DMS 273 (cell line): ENCODE measurements around the gene SERAC1.
A peak's percentile ranks its signal among the peaks of the same experiment; 100 is the strongest.

Source experiments
- DNase-seq: peaks from one replicate; lab custom pipeline; 2025; ENCODE audit not compliant: unreplicated experiment; lab: John Stamatoyannopoulos, UW

SERAC1 gene

DNA sequence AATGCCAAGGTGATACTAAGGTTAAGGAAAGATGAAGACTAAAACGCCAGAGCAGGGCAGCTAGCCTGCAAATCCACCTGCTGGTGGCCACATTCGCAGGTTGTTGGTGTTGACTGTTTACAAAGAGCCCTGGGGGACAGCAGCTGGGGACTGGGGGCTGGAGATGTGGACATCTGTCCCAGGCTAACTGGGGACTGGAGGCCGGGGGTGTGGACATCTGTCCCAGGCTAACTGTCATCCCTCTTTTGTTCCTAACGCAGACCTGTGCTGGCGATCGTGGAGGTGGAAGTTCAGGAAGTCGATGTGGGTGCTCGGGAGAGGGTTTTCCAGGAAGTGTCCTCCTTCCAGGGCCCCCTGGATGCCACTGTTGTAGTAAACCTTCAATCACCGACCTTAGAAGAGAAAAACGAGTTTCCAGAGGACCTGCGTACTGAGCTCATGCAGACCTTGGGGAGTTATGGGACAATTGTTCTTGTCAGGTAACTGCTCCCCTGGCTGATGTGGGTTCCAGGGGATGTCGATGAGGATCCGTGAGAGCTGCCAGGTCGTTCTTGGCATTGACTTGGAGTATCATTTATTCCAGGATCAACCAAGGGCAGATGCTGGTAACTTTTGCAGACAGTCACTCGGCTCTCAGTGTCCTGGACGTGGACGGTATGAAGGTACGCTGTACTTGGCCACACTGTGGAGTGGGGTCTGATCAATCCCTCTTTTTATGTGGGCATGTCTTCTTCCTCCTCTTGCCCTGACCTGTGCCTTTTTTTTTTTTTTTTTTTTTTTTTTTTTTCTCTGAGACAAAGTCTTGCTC lies 87.0 kb downstream of the SERAC1 start:
- no peak for DNase-seq

DNA sequence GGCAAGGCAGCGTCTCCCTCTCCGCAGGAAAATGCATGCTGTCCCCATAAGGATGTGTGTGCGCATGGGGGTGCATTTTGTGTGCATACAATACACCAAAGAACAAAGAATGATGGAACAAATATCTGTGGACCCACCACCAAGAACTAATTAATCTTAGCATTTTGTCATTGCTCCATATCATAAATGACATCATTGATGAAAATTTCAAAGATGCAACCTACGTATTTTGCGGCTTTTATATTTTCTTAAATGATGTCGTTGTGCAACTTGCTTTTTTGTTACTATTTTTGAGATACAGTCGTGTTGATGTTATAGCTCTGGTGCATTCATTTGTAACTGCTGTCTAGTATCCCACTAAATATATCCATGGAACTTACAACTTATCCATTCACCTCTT lies 89.7 kb downstream of the SERAC1 start:
- DNase-seq = no peak

DNA sequence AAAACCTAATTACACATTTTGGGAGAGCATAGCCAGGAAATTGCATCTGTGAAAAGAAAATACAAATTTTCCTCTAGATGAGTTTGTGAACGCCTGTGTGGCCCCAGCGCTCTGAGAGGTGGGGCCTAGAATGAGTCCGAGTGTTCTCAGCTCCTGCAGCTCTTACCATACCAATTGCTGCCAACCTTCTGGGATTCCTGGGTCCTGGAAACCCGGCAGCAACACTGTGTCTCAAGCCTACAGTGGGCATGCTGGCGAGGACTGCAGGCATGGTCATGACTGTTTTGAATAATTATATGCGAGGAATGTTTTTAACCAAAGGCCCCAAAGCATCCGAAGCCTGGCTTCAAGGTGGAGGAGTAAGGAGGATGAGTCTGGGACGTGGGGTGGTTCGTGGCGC lies 90.4 kb downstream of the SERAC1 start:
- DNase-seq = no peak

DNA sequence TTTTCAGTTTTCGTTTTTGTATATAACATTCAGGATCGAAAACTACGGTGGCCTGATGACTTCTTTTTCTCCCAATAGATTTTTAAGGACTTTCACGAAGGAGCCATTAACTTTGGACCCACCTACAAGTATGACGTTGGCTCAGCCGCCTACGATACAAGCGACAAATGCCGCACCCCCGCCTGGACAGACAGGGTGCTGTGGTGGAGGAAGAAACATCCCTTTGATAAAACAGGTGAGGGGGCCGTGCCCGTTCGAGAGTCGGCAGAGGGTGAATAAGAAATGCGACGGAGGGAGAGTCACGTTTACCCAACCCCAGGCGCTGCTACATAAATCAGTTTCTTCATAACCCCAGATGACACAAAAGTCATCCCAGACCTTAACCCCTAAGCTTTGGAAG lies 91.5 kb downstream of the SERAC1 start:
- no peak for DNase-seq

DNA sequence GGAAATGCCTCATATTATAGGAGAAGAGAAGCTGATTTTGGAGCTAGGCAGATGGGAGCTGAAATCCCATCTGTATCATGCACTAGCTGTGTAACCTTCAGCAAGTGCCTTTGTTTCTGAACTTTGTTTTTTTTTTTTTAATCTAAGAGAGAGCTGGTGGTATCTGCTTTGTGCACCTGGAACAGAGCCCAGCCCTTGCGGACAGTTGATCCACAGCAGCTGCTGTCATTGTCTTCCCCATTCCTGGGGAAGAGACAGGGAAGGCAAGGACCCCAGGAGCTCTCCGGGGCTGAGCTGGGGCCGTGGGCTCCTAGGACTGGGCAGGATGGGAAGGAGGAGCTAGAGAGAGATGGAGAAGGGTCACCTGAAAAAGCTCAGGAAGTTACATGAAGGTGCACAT lies 94.3 kb downstream of the SERAC1 start:
- DNase-seq = no peak

DNA sequence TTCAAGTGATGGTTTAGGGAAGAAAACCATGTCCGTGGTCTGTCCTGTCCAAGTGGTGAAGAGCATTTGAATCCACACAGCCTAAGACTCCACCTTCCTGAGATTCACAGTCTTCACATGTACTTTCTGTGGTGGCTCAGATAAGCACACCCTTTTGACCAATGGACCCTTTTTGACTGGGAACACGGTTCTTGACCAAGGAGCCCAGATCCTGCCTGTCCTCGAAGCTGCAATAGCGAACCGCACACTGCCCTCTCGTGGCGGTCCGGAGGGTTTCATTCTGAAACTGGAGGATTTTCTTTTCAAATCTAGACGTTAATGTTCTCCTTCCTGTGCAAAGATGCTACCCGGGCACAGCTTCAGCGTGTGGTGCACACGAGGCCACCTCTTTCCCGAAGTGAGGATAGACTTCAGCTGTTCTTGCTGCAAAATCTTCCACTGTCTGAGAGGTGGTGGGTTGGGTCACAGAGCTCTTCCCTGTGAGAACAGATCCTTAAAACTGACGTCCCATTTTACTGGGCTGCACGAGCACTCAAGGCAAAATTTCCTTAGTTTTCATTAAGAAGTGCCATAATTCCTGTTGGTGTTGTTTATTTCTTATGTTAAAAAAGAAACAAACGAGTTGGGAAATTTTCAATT lies 95.9 kb downstream of the SERAC1 start:
- DNase-seq = peak; percentile 74

DNA sequence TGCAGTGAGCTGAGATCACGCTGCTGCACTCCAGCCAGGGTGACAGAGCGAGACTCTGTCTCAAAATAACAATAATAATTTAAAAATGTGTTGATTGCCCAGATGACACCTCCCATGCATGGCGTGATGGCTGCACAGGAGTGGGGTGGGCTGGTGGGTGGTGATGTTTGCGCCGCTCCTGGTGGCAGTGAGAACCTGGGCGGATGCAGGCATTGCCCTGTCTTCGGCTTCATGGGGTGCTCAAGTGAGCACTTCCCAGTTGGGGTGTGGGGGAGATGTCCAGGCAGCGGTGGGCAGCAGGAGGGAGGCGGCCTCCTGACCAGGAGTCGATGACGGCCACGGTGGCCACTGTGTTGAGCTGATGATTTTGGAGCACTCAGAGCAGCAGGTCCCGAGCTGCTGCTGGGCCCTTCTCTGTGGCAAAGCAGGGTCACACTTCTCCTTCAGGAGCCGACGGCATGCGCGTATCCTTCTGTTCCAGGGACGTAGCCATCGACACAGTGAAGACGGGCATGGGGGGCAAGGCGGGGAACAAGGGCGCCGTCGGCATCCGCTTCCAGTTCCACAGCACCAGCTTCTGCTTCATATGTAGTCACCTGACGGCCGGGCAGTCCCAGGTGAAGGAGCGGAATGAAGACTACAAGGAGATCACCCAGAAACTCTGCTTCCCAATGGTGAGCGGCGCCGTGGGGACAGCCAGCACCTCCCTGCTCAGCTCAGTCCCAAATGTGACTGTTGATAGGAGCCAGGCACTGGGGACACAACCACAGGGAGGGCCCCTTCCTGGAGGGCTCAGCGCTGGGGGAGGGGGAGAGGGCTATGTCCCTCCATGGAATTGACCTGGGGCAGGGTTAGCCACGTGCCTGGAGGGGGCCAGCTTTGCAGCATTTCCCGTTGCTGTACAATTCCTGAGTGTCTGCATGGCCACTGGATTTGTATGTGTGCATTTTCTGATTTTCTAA lies 96.7 kb downstream of the SERAC1 start:
- no peak for DNase-seq

DNA sequence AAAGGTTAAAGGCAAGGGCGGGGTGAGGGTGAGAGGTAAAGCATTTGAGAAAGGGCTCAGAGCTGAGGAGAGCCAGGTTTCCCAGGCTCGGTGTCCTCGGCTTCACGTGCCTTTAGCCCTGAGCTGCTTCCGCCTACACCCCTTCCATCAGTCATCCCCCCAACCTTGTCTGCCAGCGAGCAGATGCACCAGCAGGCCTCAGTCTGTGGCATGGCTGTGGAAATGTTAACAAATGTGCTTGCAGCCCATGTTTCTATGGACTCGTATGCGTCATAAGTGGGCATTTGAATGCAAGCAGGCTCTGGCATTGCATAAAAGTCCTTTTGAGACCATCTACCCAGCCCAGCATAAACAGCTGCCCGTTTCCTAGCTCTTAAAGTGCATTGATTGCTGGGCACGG lies 97.5 kb downstream of the SERAC1 start:
- DNase-seq = no peak

DNA sequence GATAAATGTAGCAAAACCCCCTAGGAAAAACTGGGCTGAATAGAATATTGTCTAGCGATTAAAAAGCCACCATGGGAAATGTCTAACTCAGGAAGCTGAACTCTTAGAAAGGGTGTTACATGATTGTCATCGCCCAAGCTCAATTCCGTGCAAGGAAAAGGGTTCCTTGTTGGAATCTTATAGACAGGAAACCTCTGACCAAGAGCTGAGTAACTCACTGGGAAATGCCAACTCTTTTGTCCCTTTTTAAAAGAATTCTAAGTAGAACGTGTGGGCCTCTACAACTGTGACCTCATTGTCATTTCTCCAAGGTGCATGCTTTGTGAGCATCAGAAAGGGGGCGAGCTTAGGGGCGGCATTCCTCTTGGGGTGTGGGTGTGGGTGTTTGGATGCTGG lies 98.3 kb downstream of the SERAC1 start:
- no peak for DNase-seq

DNA sequence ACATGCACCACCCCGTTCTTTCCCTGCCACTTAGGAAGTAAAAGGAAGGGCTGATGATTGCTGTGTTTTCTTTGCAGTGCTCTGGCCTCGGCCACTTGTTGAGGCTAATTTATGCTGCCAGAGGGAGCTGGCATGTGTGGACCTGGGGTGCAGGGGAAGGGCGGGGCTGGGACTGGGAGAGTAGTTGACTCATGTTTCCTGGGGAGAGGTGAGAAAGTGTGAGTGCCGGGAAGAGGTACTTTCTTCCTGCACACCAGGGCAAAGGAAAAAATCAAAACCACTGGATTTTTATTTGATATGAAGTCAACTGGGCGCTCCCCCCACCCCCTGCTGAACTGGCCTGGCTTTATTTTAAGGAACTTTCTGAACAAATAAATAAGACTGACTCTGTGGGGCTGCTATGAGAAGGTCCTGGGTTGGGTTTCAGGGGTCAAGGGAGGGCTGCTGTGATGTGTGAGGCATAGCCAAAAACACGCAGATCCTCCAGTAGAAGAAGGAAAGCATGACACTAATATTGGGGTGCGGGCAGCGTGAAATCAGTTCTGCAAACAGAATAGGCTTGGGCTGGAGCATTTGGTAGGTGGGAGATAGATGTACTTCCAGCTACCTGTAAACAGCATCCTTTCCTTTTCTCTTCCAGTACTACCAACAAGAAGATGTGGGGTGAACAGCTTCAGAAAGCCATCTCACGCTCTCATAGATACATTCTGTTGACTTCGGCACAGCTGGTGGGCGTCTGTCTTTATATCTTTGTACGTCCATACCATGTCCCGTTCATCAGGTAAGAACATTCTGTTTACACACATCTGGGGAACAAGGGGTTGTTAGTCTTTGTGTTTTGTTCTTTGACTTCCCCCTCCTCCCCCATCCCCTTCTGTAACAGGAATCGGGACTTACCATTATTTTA lies 98.9 kb downstream of the SERAC1 start:
- DNase-seq = peak; percentile 56

DNA sequence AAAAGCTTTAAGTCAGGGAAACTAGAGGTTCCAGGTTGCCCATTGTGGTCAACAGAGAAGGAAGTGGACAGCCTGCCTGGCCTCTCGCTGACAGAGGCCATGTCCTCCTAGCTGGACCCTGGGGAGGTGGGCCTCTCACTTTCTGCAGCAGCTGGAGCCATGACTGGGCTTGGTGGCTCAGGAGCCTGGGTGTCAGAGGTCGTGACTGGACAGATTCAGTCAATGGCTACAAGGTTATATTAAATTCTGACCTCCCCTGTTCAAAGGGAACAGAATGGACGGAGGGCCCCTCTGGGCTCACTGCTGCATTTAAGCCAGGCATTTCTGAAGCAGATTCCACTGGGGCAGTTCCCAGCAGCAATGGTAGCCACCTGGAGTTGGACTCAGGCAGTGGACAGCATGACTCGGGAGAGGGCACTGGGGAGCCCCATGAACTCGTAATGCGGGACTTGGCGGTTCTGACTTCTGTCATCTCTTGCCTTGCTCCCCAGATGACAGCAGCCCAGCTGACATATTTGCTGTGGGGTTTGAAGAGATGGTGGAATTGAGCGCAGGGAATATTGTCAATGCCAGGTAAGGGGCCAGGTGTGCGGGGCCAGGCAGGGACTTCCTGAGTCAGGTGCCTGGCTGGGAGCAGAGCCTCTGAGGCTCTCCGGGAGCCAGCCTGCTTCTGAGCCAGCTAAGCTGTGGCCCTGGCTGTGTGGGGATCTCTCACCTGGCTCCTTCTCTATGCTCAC lies 99.7 kb downstream of the SERAC1 start:
- no peak for DNase-seq

DNA sequence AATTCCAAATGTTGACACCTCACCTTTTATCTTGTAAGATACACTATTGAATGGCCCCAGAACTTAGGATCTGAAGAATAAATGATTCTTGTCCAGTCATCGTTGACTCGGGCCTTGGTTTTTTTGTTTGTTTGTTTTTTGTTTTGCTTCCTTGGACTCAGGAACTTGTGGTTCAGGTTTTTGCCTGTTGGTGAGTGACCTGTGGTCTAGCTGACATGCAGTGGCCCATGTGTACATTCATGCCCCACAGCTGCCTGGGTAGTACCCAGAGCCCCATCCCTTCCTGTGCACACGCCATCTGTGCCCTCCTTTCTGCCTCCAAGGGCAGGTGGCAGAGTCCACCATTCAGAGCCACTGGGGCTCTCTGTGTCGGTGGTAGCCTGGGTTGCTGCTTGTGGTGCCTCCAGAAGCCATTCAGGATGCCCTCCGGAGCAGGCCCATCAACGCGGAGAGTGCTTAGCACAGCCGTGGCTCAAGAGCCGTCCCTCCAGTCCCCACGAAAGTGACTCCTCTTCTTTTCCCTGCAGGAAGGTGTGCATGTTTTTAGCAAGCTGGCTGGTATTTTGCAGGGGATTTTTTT lies 100.5 kb downstream of the SERAC1 start:
- DNase-seq = no peak

DNA sequence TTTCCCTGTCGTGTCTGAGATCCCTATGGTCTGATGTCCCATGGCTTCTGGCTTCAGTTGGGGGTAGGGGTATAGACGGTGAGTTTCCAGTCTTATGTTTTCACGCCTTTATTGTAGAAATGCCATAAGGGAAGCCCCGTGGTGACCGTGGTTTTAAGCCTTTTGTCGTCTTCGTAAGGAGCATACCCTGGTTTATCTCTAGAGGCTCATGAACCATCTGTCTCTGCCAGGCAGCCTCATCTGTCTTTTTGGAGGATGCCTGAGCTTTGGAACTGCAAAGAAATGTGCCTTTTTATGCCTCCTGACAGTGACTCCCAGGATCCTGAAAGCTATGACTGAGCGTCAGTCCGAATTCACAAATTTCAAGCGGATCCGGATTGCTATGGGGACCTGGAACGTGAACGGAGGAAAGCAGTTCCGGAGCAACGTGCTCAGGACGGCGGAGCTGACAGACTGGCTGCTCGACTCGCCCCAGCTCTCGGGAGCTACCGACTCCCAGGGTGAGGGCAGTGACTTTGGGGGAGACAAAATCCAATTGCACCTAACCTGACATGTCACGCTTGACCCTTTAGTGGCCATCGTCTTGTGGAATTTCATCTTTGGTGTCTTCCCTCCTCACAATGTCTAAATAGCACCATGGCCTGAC lies 101.8 kb downstream of the SERAC1 start:
- peak; percentile 48 for DNase-seq

DNA sequence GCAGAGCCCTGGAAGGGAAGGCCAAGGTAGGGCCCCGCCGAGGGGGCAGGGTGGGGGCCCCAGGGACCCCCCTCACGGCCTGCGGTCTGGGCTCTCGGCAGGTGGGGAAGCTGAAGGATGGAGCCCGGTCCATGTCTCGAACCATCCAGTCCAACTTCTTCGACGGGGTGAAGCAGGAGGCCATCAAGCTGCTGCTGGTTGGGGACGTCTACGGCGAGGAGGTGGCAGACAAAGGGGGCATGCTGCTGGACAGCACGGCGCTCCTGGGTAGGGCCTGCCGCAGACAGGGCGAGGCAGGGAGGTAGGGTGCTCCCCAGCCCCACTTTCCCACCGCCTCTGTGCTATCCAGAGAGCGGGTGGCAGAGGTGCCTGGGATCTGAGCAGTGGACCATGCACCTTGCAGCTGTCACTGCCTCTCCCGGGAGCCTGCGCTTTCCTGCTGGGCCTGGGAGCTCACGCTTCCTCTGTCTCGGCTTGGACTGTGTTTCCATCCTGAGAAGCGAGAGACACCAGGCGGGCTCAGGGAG lies 103.3 kb downstream of the SERAC1 start:
- DNase-seq = peak; percentile 24

DNA sequence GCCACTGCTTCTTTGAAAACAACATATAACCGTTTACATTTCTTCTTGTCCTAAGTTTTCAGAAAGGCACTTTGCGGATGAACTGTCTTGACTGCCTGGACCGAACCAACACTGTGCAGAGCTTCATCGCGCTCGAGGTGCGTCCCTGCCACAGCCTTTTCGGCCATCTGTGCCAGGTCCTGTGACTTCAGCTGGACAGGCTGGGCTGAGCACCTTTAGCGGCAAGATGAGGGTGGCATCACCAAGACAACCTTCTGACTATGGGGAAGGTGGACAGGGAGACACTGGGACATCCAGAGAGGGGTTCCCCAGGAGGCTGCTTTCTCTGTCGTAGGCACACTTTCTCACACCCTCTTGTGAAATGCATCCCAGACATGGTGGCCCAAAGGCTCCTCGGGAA lies 104.3 kb downstream of the SERAC1 start:
- no peak for DNase-seq

DNA sequence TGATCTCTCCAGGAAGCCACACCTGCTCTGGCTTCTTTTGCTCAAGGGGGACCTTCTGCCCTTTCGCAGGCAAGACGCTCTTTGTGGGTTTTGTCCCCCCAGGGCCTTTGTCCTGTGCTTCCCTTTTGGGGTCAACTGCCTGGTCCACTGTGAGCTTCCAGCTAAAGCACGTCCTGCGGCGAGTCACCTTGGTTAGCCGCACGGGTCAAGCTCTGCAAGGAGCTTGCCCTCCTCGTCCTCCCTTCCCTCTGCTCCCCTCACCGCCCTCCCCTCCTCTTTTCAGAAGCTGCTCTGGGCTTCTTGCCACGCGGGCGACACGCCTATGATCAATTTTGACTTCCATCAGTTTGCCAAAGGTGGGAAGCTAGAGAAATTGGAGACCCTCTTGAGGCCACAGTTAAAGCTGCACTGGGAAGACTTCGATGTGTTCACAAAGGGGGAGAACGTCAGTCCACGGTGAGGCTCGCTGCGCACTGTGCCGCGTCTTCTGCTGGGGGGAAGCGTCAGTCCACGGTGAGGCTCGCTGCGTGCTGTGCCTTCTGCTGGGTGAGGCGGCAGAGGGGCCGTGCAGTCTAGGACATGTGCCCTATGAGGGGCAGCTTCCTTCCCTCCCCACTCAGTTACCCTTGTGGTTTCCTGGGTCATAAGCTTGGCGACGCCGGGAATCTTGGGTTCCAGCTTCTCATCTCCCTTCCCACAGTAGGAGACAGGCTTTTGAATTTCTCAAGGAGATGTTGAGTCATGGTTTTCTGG lies 106.2 kb downstream of the SERAC1 start:
- no peak for DNase-seq

DNA sequence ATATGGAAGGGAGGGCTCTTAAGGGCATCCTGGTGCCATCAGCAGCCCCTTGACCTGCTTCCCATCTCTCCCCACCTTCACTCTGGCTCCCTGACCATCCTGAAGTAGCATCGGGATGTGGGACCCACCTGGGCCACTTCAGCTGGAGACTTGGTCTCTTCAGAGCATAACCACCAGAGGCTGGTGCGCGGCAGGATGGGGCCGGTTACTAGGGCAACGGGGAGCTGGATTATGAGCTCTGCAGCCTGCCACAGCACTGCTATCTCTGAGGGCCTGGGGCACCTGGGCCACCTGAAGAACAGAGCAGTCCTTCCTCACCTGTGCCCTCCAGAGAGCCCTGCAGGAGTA lies 106.7 kb downstream of the SERAC1 start:
- DNase-seq = no peak
